NCI-H2227 (cell line): ENCODE results near the gene SLC37A2.

Experiments used
- DNase-seq: peaks from one replicate; lab custom pipeline; 2025; ENCODE audit not compliant: unreplicated experiment; lab: John Stamatoyannopoulos, UW

The SLC37A2 gene

GRCh38 chr11:125108469-125108868 is 45.4 kb downstream of the SLC37A2 start:
- no peak for DNase-seq

DNA sequence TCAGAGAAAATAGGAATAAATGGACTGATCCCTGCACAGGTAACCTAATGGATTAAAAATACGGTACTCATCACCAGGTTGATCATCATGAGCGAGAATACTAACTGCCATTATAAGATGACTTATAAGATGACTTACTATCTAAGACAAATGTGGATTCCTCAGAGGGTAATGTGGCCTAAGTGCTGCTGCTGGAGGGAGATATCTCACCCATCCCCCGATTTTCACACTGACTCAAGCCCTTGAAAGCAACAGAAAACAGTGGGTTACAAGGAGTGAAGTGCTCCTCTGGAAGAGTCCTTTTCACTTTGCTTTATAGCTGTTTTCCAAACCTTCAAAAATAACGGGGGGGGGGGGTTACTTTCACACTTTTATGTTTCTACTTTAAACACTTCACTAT is 47.4 kb downstream of the SLC37A2 start:
- no peak for DNase-seq

DNA sequence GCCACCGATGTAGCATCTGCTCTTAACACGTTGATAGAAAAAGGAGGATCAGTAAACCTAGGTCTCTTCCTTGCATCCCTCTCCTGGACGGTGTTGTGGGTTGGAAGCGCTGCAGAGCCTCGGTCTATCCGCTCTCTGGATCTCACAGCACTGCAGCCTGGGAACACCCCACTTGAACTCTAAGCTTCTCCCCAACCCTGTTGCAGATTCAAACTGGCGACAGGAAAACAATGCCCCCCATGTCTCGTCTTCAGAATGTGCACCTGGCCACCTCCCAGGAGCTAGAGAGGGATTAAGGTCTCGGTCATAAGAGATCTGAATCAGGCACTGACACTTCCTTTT is 47.9 kb downstream of the SLC37A2 start:
- peak; percentile 24 for DNase-seq

DNA sequence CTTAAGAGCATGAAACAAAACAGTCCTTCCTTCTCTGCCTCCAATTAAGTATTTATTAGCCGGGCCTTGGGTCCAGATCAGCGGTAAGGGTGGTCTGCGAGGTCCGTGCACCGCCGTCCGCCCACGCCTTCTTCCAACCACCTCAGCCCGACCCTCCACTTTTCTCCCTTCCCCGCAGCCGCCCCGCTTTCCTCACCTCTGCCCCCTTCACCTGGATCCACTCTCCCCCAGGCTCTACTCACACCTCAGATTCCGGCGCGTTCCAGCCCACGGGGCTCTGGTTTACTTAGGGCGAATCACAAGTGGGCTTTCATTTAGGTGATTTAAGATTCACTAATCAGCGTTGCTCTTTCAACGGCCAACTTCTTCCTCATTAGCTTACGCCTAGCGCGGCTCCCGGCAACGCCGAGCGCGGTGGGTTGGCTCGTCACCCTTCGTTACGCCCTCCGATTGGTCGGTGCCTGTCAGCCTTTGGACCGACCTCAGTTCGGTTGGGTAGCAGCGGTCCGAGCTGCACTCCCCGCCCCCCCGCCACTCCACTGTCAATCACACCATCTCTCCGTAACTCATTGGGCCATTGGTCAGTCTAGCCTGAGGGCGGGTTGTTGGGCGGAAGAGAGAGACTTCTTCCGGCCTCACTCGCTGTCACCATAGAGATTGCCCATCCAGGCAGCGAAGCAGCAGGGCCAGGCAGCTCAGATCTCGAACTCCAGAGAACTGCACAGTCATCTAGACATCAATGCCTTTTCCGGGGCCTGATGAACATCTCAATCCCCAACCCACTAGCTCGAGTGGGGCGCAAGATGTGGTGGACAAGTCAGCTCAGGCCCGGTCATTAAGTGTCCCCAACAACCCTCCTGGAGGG is 48.5 kb downstream of the SLC37A2 start, which contains the start of gene TMEM218:
TSS of gene TMEM218 (minus strand) at position 284 of the 865 bp plus-strand sequence. CDS start 9,385 bp downstream, outside the sequence.
- peak; percentile 97 for DNase-seq

DNA sequence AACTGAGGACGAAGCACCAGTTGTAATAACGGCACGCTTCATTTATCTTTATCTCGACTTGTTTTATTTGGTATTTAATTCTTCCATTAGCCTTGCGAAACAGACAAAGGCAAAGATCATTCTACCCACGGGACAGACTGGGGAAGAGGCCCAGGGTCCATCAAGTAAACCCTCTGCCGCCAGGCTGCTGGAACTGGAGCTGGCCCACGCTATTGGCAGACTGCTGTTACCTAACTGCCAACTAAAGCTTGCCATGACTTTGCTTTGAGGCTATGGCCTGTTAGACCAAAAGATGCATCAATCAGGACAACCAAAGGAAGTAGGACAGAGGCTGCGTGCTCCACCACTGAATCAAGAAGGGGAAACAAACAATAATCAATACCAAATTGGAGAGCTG is 49.1 kb downstream of the SLC37A2 start:
- no peak for DNase-seq

DNA sequence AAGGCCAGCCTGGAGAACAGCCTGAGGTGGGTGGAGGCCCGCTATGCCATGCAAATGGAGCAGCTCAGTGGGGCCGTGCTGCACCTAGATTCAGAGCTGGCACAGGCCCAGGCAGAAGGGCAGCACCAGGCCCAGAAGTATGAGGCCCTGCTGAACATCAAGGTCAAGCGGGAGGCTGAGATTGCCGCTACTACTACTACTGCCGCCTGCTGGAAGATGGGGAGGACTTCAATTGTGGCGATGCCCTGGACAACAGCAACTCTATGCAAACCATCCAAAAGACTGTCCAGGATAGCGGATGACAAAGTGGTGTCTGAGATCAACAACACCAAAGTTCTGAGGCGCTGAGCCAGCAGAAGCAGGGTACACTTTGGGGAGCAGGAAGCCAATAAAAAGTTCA is 51.4 kb downstream of the SLC37A2 start:
- DNase-seq = no peak

- DNase-seq = no peak
These were observed 54.3 kb downstream of the SLC37A2 start for GRCh38 chr11:125117429-125117828.

GRCh38 chr11:125123194-125123946 is 60.3 kb downstream of the SLC37A2 start:
- no peak for DNase-seq

GRCh38 chr11:125123947-125124617 is 61.0 kb downstream of the SLC37A2 start:
- DNase-seq = no peak

DNA sequence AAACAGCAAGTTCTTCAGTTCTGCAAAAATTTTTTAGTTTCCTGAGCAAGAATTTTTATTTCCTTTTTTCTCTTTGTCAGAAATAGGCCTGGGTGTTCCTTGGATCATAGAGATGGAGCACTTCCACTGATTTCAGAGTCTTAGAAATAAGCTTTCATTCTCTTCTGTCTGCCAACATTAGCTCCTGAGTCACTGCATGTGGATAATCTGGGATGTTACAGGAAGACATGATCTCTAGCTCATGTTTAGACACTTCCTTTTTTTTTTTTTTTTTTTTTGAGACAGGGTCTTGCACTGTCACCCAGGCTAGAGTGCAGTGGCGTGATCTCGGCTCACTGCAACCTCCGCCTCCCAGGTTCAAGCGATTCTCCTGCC is 61.5 kb downstream of the SLC37A2 start:
- DNase-seq = no peak

DNA sequence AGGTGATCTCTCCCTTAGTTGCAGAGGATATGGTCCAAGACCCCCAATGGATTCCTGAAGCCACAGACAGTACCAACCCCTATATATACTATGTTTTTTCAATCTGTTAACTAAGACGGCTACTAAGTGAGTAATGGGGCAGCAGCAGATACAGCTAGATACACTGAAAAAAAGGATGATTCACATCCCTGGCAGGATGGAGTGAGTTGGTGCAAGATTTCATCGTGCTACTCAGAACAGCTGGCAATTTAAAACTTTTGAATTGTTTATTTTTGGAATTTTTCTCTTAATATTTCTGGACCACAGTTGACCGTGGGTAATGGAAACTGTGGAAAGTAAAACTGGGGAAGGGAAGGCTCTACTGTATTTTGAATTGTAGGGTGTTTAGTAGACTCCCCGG is 65.3 kb downstream of the SLC37A2 start:
- no peak for DNase-seq

GRCh38 chr11:125129316-125129993 is 66.3 kb downstream of the SLC37A2 start:
- no peak for DNase-seq

DNA sequence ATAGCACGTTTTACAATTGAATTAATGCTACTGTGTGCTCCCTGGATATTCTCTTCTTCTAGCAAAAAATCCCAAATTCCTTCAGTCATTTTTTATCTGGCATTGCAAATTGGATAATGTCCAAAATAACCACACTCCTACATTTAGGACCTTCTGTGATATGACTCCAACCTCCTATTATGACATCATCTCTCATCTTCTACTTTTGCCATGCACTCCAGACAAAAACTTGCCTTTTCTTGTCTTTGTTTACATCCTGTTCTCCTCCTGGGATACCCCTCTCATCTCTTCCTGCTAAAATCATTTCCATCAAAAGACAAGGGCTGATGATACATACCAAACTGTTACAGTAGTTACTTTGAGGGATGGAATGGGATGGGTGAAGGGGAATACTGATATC is 69.0 kb downstream of the SLC37A2 start:
- no peak for DNase-seq

DNA sequence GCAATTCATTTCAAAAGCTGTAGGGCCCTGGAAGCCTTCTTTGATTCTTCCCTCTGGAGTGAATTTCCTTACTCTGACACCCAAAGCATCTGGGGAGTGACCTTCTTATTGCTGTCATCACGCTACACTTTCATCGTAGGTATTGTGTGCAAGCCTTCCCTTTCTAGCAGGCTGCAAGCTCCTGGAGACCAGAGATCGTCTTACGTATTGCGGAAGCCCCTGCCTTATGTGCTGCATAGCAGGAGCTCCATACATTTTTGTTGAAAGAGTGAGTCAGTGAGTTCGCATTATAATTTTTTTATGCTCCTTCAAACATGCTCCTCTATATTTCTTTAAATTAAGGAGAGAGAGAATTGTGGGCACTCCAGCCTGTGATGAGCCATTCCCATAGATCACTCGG is 69.5 kb downstream of the SLC37A2 start:
- DNase-seq = no peak

DNA sequence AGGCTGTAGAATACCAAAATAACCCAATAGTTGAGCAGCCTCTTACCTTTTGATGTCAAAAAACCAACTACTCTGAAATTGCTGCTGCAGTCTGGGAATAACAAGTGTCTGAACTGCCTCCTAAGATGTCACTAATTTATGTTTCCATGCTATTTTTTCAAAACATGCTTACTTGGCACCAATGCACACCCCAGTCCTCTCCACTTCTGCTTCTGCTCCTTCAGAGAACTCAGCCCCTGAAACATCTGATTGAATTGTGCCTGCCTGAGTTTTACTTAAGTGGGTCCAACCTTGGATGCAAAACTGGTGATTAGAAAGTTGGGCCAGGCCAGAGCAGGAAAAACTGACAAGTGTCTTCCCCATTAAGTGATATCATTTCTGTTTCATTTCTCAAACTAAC is 72.9 kb downstream of the SLC37A2 start:
- no peak for DNase-seq

GRCh38 chr11:125138966-125139365 is 75.9 kb downstream of the SLC37A2 start:
- DNase-seq = no peak

DNA sequence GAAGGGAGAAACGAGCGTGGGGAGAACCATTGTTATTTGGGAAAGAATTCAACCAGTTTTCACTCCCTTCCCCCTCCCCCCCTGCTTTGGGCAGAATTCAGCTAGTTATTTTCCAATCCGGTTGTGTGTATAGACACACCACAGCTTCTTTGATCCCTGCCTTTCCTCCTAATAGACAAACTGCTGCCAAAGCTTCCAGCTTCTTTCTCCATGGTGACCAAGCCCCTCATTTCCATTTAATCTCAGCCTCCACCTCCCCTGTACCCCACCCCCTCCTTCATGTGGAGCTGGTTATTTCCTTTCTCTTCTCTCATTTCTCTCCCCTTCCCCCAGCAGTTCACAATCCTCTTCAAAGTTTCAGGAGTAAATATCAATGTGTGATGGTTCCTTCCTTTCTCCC is 76.7 kb downstream of the SLC37A2 start:
- DNase-seq = no peak
